Type B pancreatic cell (in vitro differentiated cells): ENCODE measurements around the gene CTBP2. TPM values are rescaled to one million over a fixed set of nuclear protein-coding genes. Genes with fewer than 3 reads are reported as not detected.
A peak's percentile ranks its signal among the peaks of the same experiment; 100 is the strongest.

Experiments used
- DNase-seq: peaks from one replicate; pipeline ENCODE4 v3.0.0; 2021; ENCODE audit warnings: mixed read lengths; ENCODE audit not compliant: unreplicated experiment; ENCODE audit errors: extremely low spot score
- H3K27ac Mint-ChIP-seq: 2 replicates; pipeline ENCODE4 v1.8.0; 2021; ENCODE audit warnings: mild to moderate bottlenecking, mixed read lengths
- H3K27me3 Mint-ChIP-seq: 2 replicates; pipeline ENCODE4 v1.8.0; 2021; ENCODE audit warnings: mixed read lengths
- H3K36me3 Mint-ChIP-seq: 2 replicates; pipeline ENCODE4 v1.8.0; 2021; ENCODE audit warnings: mixed read lengths
- H3K4me1 Mint-ChIP-seq: one replicate; pipeline ENCODE4 v1.8.0; 2021; ENCODE audit warnings: mixed read lengths; ENCODE audit not compliant: unreplicated experiment
- H3K4me3 Mint-ChIP-seq: 2 replicates; pipeline ENCODE4 v1.8.0; 2021; ENCODE audit warnings: mild to moderate bottlenecking, mixed read lengths
- H3K9me3 Mint-ChIP-seq: 2 replicates; pipeline ENCODE4 v1.8.0; 2021; ENCODE audit warnings: mixed read lengths
- total RNA-seq: library from RNA; stranded (reverse); gene quantifications from 2 replicates; pipeline ENCODE4 v1.2.1, GENCODE V29; 2021; ENCODE audit warnings: low replicate concordance
- TF ChIP-seq, protein P1 (sequence below): fragments of 200-600 bp; sonication (generic); conservative IDR thresholded peaks from 2 replicates; pipeline ENCODE4 v1.5.0; 2021; ENCODE audit warnings: antibody characterized with exemption, mild to moderate bottlenecking

Gene CTBP2
- total RNA-seq, 1 donor from 2014 or later = 113 TPM

DNA sequence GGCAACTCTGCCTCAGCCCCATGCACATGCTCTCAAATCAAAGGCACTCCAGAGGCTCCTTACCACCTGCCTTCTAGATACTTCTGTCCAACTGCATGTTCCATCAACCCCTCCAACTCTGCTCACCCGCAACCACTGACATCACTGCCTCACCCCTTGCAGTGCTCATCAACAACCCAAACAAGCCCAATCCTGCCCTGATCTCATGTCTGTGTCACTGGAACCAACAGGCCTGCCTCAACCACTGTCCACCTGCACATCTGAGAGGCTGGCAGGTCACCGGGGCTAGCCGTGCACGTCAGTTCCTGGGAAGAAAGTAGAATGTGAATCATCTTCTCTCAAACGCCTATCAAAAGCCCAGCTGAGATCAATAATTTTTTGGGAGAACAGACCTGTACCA is 33.3 kb downstream of the CTBP2 start:
- DNase-seq = no peak
- H3K27ac Mint-ChIP-seq = no peak overlapping the region
- H3K4me1 Mint-ChIP-seq = peaks cover 40% of the 10 kb centered on the region
- TF ChIP-seq, protein P1, sequence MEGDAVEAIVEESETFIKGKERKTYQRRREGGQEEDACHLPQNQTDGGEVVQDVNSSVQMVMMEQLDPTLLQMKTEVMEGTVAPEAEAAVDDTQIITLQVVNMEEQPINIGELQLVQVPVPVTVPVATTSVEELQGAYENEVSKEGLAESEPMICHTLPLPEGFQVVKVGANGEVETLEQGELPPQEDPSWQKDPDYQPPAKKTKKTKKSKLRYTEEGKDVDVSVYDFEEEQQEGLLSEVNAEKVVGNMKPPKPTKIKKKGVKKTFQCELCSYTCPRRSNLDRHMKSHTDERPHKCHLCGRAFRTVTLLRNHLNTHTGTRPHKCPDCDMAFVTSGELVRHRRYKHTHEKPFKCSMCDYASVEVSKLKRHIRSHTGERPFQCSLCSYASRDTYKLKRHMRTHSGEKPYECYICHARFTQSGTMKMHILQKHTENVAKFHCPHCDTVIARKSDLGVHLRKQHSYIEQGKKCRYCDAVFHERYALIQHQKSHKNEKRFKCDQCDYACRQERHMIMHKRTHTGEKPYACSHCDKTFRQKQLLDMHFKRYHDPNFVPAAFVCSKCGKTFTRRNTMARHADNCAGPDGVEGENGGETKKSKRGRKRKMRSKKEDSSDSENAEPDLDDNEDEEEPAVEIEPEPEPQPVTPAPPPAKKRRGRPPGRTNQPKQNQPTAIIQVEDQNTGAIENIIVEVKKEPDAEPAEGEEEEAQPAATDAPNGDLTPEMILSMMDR = no peak
- no peak overlapping the region for H3K4me3 Mint-ChIP-seq
- no peaks in the 10 kb centered on the region for H3K9me3 Mint-ChIP-seq
- H3K27me3 Mint-ChIP-seq = no peaks in the 10 kb centered on the region
- peaks cover 49% of the 10 kb centered on the region for H3K36me3 Mint-ChIP-seq

DNA sequence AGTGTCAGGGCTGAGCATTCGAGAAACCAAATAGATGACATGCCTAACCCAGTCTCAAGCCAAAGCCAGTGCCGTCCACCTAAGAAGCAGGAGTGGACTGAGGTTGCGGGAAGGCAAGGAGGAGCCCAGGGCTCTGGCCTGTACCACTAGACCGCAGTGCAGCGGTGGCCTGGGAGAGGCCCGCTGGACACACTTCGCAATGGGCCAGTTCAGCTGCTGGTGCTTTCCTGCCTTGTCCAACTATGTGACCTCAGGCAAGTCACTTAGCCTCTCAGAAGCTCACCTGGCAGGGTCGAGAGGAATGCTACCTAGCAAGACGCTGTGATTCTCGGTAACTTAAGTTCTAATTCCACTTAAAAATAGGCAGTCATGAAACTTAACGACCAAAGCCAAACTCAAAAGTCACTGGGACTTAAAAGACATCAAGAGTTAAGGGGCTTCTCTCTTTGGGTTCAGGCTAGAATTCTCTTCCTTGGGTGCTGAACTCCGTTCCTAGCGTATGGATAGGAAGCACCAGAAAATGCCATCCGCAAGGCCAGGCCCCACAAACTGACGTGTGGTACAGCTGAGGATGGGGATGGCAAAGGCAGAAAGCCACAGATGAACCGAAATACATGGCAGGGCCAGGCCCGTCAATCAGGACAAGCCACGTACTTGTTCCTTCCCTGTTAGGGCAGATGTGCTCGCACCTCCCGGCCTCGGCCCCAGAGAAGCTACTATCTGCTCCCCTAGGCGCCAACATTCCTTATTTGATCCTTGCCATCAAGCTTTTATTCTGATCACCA is 34.2 kb downstream of the CTBP2 start:
- no peaks in the 10 kb centered on the region for H3K27me3 Mint-ChIP-seq
- no peak overlapping the region for H3K4me3 Mint-ChIP-seq
- TF ChIP-seq, protein P1 = no peak
- H3K4me1 Mint-ChIP-seq = peaks cover 41% of the 10 kb centered on the region
- no peaks in the 10 kb centered on the region for H3K9me3 Mint-ChIP-seq
- peak overlapping the region; percentile 74 for H3K27ac Mint-ChIP-seq
- no peak for DNase-seq
- peaks cover 40% of the 10 kb centered on the region for H3K36me3 Mint-ChIP-seq

DNA sequence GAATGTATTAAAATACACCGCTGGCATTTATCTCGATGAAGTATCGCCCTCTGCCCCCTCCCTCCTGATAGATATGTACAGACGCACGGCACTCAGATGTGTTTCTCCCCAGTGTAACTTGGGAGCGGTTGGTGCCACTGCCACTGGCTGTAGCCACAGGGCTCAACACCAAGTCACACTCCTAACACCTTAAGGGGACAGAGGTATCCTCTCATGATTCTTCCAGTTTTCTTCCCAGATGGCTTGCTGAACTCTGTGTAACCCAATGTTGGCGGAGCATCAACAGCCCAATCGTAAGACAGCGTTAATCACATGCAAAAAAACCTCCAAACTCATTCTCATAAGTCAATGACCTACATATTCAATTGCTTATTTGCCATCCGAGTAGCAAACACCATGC is 35.5 kb downstream of the CTBP2 start:
- H3K4me3 Mint-ChIP-seq = peak overlapping the region; percentile 37
- H3K27me3 Mint-ChIP-seq = no peaks in the 10 kb centered on the region
- peaks cover 52% of the 10 kb centered on the region for H3K4me1 Mint-ChIP-seq
- no peaks in the 10 kb centered on the region for H3K9me3 Mint-ChIP-seq
- TF ChIP-seq, protein P1 = no peak
- peaks cover 34% of the 10 kb centered on the region for H3K36me3 Mint-ChIP-seq
- peak overlapping the region; percentile 21 for H3K27ac Mint-ChIP-seq
- DNase-seq = no peak

DNA sequence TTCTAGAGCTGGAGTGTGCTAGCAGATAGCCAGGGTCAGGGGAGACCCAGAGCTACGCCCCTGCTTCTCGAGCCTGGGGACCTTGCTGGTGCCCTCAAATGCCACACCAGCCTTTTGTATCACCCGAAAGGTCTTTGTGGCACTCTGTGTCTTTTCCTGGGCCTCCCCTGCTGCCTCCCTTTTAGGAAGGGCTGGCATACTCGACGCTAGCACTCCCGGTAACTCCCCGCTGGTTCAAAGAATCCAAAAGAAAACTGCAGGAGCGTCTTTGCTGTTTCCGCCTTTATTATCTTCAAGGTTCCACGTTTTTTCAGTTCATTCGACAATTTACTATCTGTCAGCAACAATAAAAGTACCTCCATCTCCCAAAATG is 36.3 kb downstream of the CTBP2 start:
- Mint-ChIP-seq H3K27me3 (no peaks in the 10 kb centered on the region), H3K36me3 (peaks cover 34% of the 10 kb centered on the region), H3K27ac (no peak overlapping the region), H3K9me3 (no peaks in the 10 kb centered on the region), H3K4me1 (peaks cover 59% of the 10 kb centered on the region), H3K4me3 (no peak overlapping the region)
- DNase-seq = no peak
- TF ChIP-seq, protein P1 = no peak

DNA sequence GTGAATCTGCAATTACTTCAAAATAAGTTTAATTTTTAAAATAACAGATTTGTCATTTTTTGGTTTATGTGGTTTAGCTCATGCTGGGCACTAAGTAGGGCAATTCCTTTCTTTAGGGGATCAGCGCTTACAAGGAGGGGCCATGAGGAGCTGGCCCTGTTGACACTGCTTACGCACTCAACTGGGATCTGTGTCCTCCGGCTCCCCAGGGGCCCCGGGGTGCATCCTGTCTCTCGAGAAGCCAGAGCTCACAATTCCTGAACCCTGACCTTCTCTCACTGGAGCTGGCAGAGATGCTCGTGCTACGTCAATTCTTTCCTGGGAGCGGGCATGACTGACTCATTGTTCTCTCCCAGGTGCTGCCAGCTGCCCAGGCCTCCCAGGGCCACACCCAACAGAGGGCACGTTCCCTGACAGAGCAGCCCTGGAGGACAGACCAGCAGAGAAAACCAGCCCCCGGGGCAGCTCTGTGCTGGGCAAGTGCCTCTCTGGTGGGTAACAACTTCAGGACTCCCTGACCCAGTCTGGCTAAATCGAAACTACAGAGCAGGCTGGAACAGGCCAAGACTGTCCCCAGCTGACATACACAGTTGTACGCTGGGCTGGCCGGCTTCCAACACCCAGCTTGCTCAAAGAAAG is 36.8 kb downstream of the CTBP2 start:
- Mint-ChIP-seq H3K9me3 (no peaks in the 10 kb centered on the region), H3K27ac (no peak overlapping the region), H3K4me3 (no peak overlapping the region), H3K36me3 (peaks cover 30% of the 10 kb centered on the region), H3K4me1 (peaks cover 59% of the 10 kb centered on the region), H3K27me3 (no peaks in the 10 kb centered on the region)
- no peak for DNase-seq
- TF ChIP-seq, protein P1 = no peak
